Activated CD4-positive, CD25-positive, alpha-beta regulatory T cell (primary cell): ENCODE measurements around the gene PDE7B.
"Not testable (repeated sequence)": the region's sequence is repeated elsewhere in the genome, so short reads cannot be mapped to it uniquely, and the experiment has no call there.

Experiments used
- DNase-seq, 4 experiments: peaks; one replicate each; lab custom pipeline; 2025; lab: John Stamatoyannopoulos, UW

Gene PDE7B

DNA sequence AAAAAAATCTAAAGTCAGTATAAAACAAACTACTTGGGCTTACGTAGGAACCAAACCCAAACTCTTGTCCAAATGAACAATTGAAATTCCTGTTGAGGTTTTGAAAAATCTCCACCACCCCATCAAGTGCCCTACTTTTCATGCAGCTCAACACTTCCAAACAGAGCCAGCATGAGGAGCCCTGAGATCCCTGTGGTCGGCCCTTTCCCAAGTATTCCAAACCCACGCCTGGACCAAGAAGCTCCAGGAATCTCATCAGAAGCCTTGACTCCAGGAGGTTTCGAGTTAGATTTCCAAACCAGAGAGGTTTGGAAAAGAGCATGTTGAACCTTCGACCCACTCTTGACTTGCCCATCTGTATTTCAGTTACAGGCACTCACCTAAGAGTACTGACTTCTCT, 219.3 kb downstream of the PDE7B start:
- DNase-seq = no peak

DNA sequence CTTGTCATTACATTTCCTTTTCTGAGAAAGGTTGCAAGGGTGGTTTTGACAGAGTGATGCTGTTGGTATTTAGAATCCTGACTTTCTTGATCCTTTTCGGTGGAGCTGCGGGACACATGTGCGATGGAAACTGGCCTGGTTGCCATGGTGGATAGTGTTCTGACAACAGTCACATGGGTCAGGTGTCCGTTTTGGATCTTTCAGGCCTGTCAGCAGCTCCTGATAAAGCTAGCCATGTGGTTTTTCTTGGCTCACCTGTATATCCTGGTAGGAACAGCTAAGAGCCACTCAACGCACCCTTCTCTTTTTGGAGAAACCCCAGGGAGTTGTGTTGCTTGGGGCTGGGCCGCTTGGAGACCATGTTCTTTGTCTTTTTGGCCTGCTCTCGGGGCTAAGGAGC, 221.2 kb downstream of the PDE7B start:
- no peak for DNase-seq

DNA sequence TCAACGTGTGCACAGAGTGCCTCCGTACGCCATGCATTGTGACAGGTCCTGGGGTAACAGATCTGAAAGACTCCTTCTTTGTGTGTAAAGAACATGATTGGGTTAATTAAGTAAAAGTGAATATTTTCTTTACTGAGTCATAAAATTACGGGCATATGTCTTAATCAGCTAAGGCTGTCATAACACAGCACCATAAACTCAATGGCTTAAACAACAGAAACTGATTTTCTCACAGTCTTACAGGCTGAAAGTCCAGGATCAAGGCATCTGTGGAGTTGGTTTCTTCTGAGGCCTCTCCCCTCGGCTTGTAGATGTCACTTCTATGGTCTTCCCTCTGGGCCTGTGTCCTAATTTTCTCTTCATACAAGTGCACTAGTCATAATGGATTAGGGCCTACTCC, 221.7 kb downstream of the PDE7B start:
- no peak for DNase-seq

DNA sequence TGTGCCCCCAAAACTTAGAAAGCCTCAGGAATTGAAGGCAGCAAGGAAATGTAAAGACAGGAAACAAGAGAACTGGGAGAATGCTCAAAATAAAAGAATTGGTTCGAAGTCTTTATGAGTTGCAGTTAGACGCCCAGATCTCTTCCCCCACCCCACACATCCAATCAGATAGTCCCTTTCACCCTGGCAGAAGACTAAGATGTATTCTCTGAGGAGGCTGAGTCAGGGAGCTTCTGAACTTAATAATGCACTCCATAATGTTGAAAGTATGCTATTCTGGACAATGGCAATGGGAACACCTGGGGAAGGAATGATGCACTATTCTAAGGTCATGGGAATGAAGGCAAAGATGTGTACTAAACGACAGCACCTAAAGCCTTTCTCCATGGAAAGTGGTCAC, 225.0 kb downstream of the PDE7B start:
- DNase-seq = no peak

DNA sequence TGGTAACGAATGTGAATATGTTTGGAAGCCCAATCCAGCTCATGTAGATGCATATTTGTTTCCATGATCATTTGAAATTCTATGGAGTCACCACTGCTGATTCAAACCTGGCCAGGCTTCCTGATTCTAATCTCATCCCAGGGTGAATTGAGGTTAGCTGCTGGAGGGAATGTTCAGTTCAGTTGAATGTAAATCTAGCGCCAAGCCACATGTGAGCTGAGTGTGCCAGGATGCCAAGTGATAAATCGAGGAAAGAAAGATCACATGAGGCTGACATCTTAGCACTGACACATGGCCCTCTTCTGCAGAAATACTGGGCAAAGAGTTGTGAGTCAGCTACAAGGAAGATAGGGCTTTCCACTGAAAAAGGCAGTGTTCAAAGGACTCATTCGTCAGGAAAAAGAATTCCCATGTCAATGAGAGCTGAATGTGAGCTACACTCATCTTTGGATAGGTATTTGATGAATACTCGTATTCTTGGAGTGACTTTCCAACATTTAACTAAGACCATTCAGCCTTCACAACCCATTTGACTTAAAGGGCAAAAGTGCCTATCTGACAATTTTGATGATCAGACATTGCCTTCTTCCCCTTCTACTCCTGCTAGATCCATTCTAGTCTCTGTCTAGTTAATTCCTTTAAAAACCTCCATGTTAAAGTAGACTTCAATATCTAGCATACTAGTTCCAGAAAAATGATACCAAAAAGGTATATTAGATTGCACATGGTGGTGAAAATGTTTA, 226.5 kb downstream of the PDE7B start:
- no peak for DNase-seq

DNA sequence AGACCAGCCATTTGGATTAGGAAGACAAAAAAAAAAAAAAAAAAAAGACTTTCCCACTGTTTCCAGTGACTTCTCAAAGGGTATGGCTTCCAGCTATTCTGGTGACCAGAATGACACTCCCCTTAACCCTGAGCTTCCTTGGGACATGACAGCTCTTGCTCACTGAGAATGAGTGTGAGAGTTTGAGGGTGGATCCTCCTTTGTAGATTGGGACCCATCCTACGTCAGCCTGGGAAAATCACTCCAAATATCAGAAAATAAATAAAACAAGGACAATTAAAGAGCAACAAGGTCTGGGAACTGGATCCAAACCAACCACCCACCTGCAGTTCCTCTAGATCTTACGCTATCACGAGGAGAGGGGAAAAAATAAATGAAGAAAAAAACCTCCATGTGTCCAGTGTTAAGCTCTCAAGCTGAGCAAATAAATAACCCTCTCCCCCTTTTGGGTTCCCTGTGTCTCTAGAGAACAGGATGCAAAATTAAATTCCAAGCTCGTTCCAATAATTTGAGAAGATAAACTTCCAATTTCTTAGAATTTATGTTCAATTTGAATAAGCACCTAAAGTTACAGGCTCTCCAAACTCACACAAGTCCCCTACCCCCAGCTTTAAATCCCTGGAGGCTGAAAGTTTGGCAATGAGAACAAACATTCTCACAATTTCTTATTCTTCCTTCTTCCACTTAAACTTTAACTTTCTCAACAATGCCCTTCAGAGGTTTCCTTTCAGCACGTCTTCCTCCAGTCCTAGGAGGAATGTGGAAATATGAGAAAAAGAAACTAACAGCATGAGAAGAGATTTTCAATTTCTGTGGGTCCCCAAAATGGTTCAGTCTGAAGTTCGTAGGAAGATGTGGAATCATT, 228.4 kb downstream of the PDE7B start:
- DNase-seq = no peak

DNA sequence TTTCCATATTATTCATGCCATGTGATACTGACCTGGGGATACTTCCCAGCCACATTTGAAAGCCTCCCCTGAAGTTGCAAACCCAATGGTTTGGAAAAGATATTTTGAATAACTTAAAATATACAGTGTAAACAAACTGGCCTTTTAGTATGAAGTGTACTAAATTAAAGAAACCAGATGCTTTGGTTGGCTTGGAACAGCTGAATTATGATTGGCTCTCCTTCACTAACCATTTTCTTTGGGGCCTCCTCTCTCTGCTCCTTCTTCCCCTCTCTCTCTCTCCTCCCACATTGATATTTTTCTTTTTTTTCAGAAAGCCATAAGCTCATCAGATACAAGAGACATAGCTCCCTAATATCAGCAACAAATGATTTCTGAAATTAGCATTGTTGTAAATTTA, 232.0 kb downstream of the PDE7B start:
- no peak for DNase-seq

DNA sequence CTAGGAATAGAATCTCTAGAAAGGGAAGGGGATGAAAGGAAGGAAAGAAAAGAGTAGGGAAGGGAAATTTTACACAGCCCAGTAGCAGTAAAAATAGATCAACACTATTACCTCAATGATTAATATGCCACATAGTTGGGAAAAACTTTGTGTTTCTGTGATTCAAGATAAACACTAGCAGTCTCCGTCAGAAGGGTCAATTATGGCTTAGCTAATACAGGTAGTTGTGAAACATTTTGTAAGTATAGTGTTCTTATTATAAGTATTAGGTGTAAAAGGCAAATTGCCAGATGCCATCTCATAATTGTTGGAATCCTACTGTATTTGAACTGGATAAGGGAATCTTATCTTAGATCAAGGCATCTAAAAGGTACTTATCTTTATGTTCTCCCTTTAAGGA, 232.9 kb downstream of the PDE7B start:
- DNase-seq = no peak

DNA sequence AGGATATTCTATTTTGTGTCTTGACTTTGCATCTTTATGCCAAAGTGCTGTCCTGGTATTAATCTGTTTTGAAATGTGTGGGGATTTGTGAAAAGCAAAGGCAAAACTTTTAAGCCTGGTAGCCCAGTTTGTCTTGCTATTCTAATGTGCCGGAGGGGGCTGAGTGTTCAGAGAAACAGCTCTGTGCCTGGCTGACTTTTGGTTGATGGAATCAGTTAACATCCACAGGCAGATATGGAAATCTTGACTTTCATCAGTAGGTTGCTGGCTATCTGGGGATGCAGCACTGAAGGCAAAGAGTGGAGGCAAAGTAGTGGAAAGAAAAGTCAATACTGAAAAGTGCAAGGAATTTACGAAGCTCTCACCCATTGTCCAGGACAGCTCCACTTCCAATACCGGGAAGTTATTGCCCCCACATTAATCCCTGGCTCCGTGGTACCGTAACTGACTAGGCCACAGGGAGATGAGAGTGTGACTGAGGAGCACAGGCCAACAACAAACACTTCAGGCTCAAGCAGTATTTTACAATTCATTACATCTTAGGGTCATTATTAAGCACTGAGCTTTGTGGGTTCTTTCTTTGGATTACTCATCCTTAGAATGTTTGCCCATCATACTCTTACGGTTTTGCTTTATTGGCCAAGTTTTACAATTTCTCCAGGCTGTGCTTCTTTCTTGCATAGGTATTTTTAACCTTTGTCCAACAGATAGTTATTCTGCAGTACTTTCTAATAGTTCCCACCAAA, 234.0 kb downstream of the PDE7B start:
- DNase-seq = no peak

DNA sequence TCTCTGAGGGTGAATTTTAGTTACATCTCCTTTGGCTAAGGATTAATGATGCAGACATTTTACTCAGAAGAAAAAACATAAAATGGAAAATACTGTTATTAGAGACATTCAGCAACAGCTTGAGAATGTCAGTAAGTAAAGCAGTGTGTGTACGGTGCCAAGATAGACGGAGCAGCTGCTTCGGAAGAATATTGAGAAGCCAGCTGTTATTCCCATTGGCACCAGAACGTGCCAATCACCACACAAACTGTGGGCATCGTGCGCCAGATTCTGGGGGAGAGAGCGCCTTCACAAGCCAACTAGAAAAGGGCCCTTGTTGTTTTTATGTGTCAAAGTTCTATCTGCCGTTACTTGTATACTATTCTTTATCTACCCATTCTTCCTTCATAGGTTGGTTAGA, 235.2 kb downstream of the PDE7B start:
- no peak for DNase-seq

DNA sequence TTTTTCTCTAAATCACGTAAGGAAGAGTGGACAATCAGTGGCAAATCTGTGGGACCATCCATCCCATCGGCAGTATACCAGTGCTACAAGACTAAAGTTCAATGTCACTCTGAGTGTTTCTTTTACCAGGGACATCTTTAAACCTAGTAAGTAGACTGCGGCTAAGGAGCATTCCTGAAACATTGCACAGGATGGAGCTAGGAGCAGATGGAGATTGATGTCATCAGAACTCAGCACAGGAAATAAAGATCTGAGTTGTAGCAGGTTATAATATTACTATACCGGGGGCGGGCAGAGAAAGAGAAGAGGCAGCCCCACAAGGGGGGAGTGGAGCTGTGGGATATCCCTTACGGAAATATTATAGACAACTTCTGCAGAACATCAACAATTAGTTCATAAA, 236.5 kb downstream of the PDE7B start:
- DNase-seq = no peak

DNA sequence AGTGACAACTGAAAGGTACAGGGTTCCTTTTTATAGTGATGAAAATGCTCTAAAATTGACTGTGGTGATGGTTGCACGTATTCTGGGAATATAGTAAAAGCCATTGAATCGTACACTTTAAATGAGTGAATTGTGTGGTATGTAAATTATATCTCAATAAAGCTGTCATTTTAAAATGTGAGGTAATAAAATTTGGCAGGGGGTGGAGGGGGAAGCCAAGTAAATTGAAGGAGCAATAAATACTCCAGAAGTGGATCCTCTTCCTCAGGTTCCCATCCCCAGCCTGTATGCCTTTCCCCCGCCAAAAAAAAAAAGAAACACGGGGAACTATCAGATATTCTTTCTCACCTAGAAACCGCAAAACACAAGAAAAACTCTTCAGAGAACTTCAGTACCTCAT, 237.2 kb downstream of the PDE7B start:
- no peak for DNase-seq

DNA sequence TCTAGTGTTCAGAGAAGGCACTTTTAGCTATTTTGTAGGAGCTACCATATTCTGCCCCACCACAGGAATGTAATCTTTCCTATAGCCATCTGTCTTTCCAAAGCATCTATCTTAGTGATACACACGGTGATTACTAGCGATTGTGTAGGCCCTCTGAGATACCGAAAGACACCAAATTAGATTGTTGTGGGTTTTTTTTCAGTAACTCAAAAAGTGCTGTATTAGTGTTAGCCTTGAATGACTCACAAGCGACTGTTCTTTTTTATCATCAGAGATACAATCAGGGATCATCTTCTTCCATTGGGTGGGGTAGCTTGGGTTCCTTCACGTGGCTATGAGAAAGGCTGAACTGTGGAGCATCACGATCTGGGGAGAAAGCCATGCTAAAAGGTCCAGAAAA, 238.4 kb downstream of the PDE7B start:
- no peak for DNase-seq

DNA sequence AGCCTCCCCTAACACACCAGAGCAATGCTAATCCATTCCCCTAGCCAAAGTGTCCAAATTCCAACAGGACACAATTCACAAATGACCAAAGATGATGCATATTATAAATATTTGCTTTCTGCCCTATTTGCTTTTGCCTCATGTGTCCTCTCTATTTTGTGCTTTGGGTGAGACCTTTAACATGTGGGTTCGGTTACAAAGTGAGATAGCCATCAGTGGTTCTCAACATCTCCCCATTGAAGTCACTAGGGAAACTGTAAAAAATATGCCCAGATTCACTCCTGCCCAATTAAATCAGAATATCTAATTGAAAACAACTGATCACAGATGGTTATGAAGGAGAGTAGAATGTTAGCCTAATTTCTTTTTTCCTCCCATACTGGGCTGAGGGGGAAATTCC, 239.4 kb downstream of the PDE7B start:
- no peak for DNase-seq

DNA sequence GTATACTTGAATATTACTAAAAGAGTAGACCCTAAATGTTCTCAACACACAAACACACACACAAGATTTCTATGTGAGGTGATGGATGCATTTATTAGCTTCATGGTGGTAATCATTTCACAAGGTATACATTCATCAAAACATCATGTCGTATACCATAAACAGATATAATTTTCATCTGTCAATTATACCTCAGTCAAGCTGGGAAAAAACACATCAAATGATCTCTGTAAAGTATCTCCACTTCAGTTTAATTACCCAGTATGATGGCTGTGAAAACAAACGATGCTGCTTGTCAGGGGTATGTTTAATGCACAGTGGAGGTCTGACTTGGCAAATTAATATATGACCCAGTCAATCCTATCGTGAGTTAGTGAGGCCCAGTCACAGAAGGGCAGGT, 241.4 kb downstream of the PDE7B start:
- DNase-seq = no peak

DNA sequence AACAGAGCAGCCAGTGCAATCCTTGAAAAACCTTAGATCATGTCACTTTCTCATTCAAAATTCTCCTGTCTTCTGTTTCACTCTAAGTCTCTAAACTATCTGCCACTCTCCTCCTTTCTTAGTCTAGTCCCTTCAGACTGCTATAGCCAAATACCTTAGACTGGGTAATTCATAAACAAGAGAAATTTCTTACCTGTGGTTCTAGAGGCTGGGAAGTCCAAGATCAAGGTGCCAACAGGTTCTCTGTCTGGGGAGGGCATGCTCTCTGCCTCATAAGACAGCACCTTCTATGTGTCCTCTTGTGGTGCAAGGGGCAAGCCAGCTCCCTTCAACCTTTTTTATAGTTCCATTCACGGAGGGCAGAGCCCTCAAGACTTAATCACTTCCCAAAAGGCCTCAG, 242.3 kb downstream of the PDE7B start:
- DNase-seq = no peak

DNA sequence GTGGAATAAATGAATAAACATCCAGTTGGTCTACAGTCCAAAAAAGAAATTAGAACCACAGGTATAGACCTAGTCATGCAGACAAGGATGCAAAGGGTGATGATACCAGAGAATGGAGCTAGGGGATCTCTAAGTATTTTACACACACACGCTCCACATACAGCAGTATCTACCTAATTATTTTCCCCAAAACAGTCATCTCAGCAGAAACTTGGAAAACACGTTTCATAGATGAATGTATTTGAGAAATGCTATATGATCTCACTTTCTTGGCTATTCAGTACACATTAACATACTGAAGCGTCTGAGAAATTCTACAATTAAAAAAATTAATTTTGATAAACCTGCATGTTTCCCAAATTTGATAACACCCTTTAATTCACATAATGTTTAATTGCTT, 243.3 kb downstream of the PDE7B start:
- no peak for DNase-seq

DNA sequence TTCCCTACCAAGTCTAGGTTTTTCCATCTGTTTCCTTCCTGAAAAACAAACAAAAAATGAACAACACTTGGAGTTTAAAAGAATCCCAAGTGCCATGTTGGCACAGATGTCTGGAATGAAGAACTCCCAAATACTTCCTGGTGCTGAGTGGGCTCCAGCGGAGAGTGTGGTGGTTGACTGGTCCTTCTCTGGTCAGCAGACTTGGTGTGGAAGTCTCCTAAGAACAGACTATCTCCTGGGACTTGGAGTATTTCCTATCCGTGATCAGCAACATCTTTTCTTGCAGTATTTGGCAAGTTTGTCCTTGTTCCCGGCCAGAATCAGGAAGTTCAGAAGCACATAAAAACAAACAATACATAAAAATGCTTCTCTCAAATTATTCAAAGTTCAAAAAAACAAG, 244.5 kb downstream of the PDE7B start:
- DNase-seq = no peak

DNA sequence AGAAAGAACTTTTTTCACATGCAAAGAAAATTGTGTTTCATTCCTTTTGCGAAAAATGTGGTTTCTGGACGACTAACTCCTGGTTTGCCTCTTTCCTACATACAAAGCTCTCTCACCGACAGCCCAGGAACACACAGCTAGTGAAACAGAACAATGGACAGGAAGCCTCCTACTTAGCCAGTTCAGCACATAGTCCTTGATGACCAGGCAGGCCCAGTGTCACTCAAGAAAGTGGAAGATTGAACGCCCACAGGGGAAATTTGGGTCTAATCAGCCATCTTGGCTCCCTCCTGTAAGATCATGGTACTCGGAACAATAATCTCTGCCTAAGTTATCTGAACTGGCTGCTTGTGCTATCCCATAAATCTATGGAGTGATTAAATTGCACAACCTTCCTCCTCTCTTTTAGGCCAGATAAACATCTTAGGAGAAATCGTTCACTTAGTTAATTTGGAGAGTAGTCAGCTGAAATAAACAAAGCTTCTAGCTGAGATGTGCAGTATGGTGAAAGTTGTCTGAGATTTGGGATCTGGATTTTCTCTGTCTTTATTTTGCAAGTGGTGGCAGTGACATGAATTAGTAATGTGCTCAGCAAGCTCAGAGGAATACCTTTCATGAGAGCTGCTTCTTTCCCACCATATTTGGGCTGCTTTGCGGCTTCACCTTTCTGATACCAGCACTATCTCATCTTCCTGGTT, 251.6 kb downstream of the PDE7B start:
- no peak for DNase-seq

DNA sequence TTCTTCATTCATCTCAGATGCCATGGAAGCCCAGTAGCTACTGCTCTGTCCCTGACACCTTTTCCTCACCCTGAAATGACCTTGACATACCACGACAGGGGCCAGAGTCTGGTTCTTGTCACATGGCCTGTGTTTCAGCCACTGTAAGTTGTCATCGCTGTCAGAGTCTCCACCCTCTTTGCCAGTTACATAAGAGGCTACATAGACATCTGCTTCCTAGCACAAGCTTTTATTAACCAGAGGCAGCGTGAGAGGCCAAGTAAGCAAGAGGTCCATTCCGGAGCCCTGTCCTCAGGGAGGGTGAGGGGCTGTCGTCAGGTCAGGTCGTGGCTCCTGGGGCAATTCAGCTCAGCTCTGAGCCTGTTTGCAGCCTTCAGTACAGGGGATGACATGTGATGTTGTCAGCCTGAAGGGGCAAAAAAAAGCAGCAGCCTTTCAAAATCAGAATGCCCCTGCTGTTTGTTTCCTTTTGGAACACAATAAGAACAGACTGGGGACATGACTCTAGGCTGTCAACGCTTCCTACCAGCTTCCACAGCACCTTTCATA, 252.3 kb downstream of the PDE7B start:
- no peak for DNase-seq

DNA sequence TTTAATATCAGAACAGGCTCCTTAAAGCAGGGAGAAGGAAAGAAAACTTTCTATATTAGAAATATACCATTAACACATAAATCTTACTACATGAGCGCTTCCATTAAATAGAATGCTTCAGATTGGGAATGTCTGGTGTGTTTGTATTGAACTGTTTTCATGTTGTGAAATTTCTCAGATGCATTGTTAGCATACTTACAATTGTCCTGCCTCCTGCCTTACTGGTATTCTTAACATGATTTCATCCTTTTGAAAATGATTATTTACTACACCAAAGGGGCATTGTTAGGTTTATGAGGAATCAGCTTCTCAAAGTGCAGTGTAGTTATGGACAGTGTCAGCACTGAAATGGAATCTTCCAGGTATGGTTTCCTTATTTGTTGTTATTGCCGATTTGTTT, 253.1 kb downstream of the PDE7B start:
- DNase-seq = no peak

DNA sequence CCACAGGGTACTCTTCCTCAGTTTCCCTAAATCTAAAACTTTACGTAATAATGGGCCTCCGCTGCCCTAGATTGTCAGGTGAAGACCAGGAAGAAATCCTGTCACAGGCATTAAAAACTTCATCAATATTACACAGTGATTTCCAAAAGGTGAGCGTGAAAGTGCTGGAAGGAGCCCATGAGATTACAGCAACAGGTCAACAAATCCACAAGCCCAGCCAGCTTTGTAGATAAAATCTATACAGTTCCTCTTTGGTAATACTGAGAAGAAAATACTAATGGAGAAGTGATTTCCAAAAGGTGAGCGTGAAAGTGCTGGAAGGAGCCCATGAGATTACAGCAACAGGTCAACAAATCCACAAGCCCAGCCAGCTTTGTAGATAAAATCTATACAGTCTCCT, 254.3 kb downstream of the PDE7B start:
- not testable (repeated sequence) for DNase-seq
